Liver (tissue), 9 donors: ENCODE data around the gene OSBPL9. TPM values are rescaled to one million over a fixed set of nuclear protein-coding genes. Genes with fewer than 3 reads are reported as not detected.

Experiments used
- DNase-seq: peaks from one replicate; pipeline ENCODE4 v3.0.0-alpha.2; 2017; ENCODE audit warnings: low spot score
- H3K27ac ChIP-seq, 2 donors: one replicate each; pipeline ENCODE4 v1.7.0; 2013; ENCODE audit warnings: inconsistent platforms in 2 of 2, low read length in 2 of 2, control low read depth in 1 of 2, low read depth in 1 of 2, mild to moderate bottlenecking in 1 of 2
- H3K27me3 ChIP-seq, 4 donors: one replicate each; pipeline versions ENCODE4 v1.6.1 to v1.7.0; 2013; ENCODE audit warnings: low read length in 3 of 4, inconsistent platforms in 1 of 4, mild to moderate bottlenecking in 1 of 4, moderate library complexity in 1 of 4; ENCODE audit not compliant: control insufficient read depth in 4 of 4, insufficient read depth in 4 of 4
- H3K36me3 ChIP-seq, 4 donors: one replicate each; pipeline versions ENCODE4 v1.6.1 to v1.7.0; 2013; ENCODE audit warnings: low read length in 3 of 4, mild to moderate bottlenecking in 3 of 4, low read depth in 1 of 4, moderate library complexity in 1 of 4; ENCODE audit not compliant: control insufficient read depth in 4 of 4, insufficient read depth in 3 of 4
- H3K4me1 ChIP-seq, 4 donors: one replicate each; pipeline versions ENCODE4 v1.6.1 to v1.7.0; 2013; ENCODE audit warnings: low read length in 3 of 4, mild to moderate bottlenecking in 3 of 4, moderate library complexity in 1 of 4; ENCODE audit not compliant: control insufficient read depth in 4 of 4, insufficient read depth in 4 of 4
- H3K4me3 ChIP-seq, 3 donors: one replicate each; pipeline versions ENCODE4 v1.6.1 to v1.7.0; 2013; ENCODE audit warnings: low read length in 3 of 3, control low read depth in 1 of 3, low read depth in 1 of 3, mild to moderate bottlenecking in 1 of 3
- H3K9ac ChIP-seq, 2 donors: one replicate each; pipeline ENCODE4 v1.7.0; 2013; ENCODE audit warnings: low read length in 2 of 2, mild to moderate bottlenecking in 2 of 2, moderate library complexity in 2 of 2, control low read depth in 1 of 2, low read depth in 1 of 2
- H3K9me3 ChIP-seq, 4 donors: one replicate each; pipeline versions ENCODE4 v1.6.1 to v1.7.0; 2013; ENCODE audit warnings: low read length in 3 of 4; ENCODE audit not compliant: control insufficient read depth in 4 of 4
- ATF3 ChIP-seq: IDR thresholded peaks from 2 replicates; pipeline ENCODE4 v1.6.1; 2016; ENCODE audit warnings: antibody characterized with exemption
- CTCF ChIP-seq: fragments of 150-350 bp; IDR thresholded peaks from 2 replicates; pipeline ENCODE4 v1.5.1; 2017; ENCODE audit warnings: improper control_type of control experiment, low read depth, low read length; ENCODE audit not compliant: missing input control
- EGR1 ChIP-seq, 2 donors: IDR thresholded peaks; 2 replicates each; pipeline ENCODE4 v1.6.1; 2016 to 2018; ENCODE audit warnings: antibody characterized with exemption in 2 of 2, low read depth in 2 of 2
- FOXA1 ChIP-seq: IDR thresholded peaks from 2 replicates; pipeline ENCODE4 v1.6.1; 2016; ENCODE audit warnings: antibody characterized with exemption
- FOXA2 ChIP-seq: IDR thresholded peaks from 2 replicates; pipeline ENCODE4 v1.6.1; 2016; ENCODE audit warnings: antibody characterized with exemption
- GABPA ChIP-seq, 2 donors: IDR thresholded peaks in 1 of 2; conservative IDR thresholded peaks in 1 of 2; 2 replicates each; pipeline ENCODE4 v1.6.1; 2016; ENCODE audit warnings: antibody characterized with exemption in 2 of 2, mild to moderate bottlenecking in 1 of 2, moderate library complexity in 1 of 2
- NR2F2 ChIP-seq: IDR thresholded peaks from 2 replicates; pipeline ENCODE4 v1.6.1; 2016; ENCODE audit warnings: antibody characterized with exemption
- RAD21 ChIP-seq, 2 donors: IDR thresholded peaks; 2 replicates each; pipeline ENCODE4 v1.6.1; 2016; ENCODE audit warnings: antibody characterized with exemption in 2 of 2, mild to moderate bottlenecking in 2 of 2
- REST ChIP-seq: IDR thresholded peaks from 2 replicates; pipeline ENCODE4 v1.6.1; 2016; ENCODE audit warnings: antibody characterized with exemption, mild to moderate bottlenecking
- TAF1 ChIP-seq: conservative IDR thresholded peaks from 2 replicates; pipeline ENCODE4 v1.6.1; 2016; ENCODE audit warnings: antibody characterized with exemption, mild to moderate bottlenecking
- YY1 ChIP-seq: IDR thresholded peaks from 2 replicates; pipeline ENCODE4 v1.6.1; 2016; ENCODE audit warnings: antibody characterized with exemption, mild to moderate bottlenecking
- WGBS: extraction: QIAGEN DNeasy Blood & Tissue Kit; methylation state at CpG from one replicate; pipeline ENCODE4 v1.1.7; 2013; 5-methylcytosine and 5-hydroxymethylcytosine counted together
- polyA plus RNA-seq, 2 donors: library from polyadenylated mRNA; stranded (reverse) in 1 of 2; unstranded in 1 of 2; fragments of 200-250 nt in 1 of 2; fragments of >200 nt in 1 of 2; fragmentation: Nextera tagmentation in 1 of 2; extraction: Ambion mirVana in 1 of 2; gene quantifications; one replicate each; pipeline versions ENCODE4 v1.2.1 to v1.2.3, GENCODE V29; 2013 to 2015
- total RNA-seq, 2 donors: library from RNA; depleted of rRNA; stranded (reverse); fragments of >200 nt; gene quantifications; one replicate each; pipeline ENCODE4 v1.2.3, GENCODE V29; 2014
- donor health status: healthy.
- donor health status: healthy.
- donor health status: healthy.
- donor health status: healthy.
- donor health status: healthy.

OSBPL9 gene
- total and polyA plus RNA-seq, 4 donors, result 52.1 to 129 (median 60.4) TPM

- no peaks in the 10 kb centered on the region for H3K27me3 ChIP-seq
- no peaks in the 10 kb centered on the region for H3K4me1 ChIP-seq
- DNase-seq, result no peak
- peak; percentile 11 for TF ChIP-seq CTCF
- TF ChIP-seq NR2F2, result no peak
- peak; percentile 21 to 56 for TF ChIP-seq RAD21 (IDR thresholded peaks at IDR 0.05)
- no peak for TF ChIP-seq GABPA (IDR thresholded peaks at IDR 0.05 in 1 of 2, conservative IDR thresholded peaks at IDR 0.05 in 1 of 2)
- TF ChIP-seq EGR1 (IDR thresholded peaks at IDR 0.05; ENCODE audit: low read depth in 2 of 2), result no peak
- H3K9me3 ChIP-seq, result no peaks in the 10 kb centered on the region
- WGBS, result 66% methylated on average over 4 of the region's 4 CpGs
- H3K4me3 ChIP-seq, result no peak overlapping the region
- H3K9ac ChIP-seq, result no peak overlapping the region
- no peaks in the 10 kb centered on the region for H3K36me3 ChIP-seq
- no peak overlapping the region for H3K27ac ChIP-seq
Measured at GRCh38 chr1:51569284-51570062, 47.4 kb upstream of the OSBPL9 start.

GRCh38 chr1:51570063-51570710 lies 46.7 kb upstream of the OSBPL9 start:
- TF ChIP-seq FOXA2, result no peak
- no peak for TF ChIP-seq REST
- TF ChIP-seq FOXA1, result no peak
- no peak for TF ChIP-seq NR2F2
- TF ChIP-seq EGR1 (IDR thresholded peaks at IDR 0.05; ENCODE audit: low read depth in 2 of 2), result no peak
- no peak for TF ChIP-seq TAF1
- no peak for TF ChIP-seq RAD21 (IDR thresholded peaks at IDR 0.05)
- no peaks in the 10 kb centered on the region for H3K4me1 ChIP-seq
- no peak overlapping the region for H3K9ac ChIP-seq
- 90% methylated on average over 4 of the region's 4 CpGs for WGBS
- no peaks in the 10 kb centered on the region for H3K9me3 ChIP-seq
- no peaks in the 10 kb centered on the region for H3K36me3 ChIP-seq
- no peaks in the 10 kb centered on the region for H3K27me3 ChIP-seq
- no peak overlapping the region for H3K4me3 ChIP-seq
- no peak overlapping the region for H3K27ac ChIP-seq
- DNase-seq, result no peak

GRCh38 chr1:51572365-51572764 lies 44.5 kb upstream of the OSBPL9 start:
- 95% methylated on average over 4 of the region's 4 CpGs for WGBS
- TF ChIP-seq YY1, result no peak
- no peak for TF ChIP-seq ATF3
- no peak overlapping the region for H3K9ac ChIP-seq

More at GRCh38 chr1:51572365-51572764, 44.5 kb upstream of the OSBPL9 start:
- Histone ChIP-seq H3K9me3 (no peaks in the 10 kb centered on the region), H3K36me3 (no peaks in the 10 kb centered on the region), H3K27ac (no peak overlapping the region), H3K4me3 (no peak overlapping the region), H3K4me1 (no peaks in the 10 kb centered on the region), H3K27me3 (no peaks in the 10 kb centered on the region)
- no peak for DNase-seq
